COLO829 (cell line): Measurements from ENCODE around the gene SLC6A19.

Experiments used
- DNase-seq: peaks from one replicate; pipeline ENCODE4 v3.0.0; 2012; ENCODE audit warnings: low spot score

The SLC6A19 gene

GRCh38 chr5:1195916-1196315 is 5.5 kb upstream of the SLC6A19 start:
- DNase-seq: no peak

DNA sequence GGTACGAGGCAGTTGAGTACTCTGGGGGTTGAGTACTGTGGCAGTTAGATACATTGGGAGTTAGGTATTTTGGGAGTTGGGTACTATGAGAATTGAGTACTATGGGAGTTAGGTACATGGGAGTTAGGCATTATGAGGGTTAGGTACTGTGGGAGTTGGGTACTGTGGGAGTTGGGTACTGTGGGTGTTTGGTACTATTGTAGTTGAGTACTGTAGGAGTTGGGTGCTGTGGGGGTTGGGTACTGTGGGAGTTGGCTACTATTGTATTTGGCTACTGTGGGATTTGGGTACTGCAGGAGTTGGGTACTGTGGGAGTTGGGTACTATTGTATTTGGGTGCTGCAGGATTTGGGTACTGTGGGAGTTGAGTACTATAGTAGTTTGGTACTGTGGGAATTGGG is 4.8 kb upstream of the SLC6A19 start:
- no peak for DNase-seq

GRCh38 chr5:1197876-1198666 is 3.3 kb upstream of the SLC6A19 start:
- DNase-seq: no peak

GRCh38 chr5:1199340-1199648 is 2.1 kb upstream of the SLC6A19 start:
- DNase-seq: no peak

- no peak for DNase-seq
Measured at GRCh38 chr5:1199649-1200494, 1.5 kb upstream of the SLC6A19 start.

- DNase-seq: no peak
Measured at GRCh38 chr5:1200495-1201326, 684 bp upstream of the SLC6A19 start.

GRCh38 chr5:1202026-1202797 is 817 bp downstream of the SLC6A19 start:
- no peak for DNase-seq

- no peak for DNase-seq
Measured at GRCh38 chr5:1202798-1203185, 1.4 kb downstream of the SLC6A19 start.

DNA sequence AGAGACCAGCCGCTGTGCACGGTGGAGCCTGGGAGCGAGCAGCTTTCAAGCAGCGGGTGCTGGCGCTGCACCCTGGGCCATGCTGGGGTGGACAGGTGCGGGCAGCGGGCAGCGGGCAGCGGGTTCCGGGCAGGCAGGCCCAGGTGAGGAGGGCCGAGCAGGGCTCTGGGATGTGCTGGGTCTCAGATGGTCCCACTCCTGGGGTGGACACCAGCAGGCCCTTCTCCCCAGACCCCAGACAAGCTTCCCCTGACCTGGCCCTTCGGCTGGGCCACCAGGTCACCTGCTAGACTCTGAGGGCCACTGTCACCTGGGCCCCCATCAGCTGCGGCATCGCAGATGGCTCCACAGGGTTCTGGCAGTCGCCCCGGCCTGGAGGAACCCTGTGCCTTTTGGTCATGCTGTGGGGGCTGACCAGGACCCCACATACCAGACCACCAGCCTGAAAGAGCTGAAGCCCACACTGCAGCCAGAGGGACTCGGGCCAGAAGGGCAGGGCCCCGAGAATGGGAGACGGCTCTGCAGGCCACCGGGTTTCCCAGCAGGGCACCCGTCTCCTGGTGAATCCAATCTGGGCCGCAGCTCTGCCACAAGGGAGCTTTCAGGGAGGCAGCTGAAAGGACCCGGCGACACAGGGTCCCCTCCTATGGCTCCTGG is 2.0 kb downstream of the SLC6A19 start:
- no peak for DNase-seq

DNA sequence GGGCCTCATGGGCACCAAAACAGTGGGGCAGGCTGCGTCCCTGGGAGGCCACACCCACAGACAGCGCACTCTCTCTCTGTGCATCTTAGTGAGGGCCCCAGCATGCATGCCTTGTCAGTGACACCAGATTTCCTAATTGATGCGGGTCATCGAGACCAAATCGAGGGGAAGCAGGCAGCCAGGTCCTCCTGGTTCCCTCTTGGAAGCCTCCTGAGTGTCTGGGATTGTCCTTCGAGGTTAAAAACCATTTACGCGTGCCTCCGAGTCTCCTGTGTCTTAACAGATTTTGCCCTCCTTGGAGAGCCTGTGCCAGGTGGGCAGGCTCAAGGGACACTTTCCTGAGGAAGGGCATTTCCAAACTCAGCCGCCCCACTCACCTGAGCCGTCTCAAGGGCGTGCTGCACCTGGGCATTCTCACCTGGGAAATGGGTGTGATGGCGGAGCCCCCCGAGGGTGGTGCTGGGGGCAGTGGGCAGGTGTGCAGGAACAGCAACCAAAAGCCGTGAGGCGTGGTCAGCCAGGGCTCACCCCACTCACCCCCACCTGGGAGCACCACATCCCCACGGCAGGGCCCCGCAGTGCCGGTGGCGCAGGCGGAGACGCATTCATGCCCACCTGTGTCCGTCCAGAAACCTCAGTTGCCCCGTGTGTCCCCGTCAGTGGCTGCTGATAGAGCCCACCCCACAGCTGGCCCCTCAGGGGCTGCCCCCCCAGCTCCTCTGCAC is 2.7 kb downstream of the SLC6A19 start:
- DNase-seq: no peak

DNA sequence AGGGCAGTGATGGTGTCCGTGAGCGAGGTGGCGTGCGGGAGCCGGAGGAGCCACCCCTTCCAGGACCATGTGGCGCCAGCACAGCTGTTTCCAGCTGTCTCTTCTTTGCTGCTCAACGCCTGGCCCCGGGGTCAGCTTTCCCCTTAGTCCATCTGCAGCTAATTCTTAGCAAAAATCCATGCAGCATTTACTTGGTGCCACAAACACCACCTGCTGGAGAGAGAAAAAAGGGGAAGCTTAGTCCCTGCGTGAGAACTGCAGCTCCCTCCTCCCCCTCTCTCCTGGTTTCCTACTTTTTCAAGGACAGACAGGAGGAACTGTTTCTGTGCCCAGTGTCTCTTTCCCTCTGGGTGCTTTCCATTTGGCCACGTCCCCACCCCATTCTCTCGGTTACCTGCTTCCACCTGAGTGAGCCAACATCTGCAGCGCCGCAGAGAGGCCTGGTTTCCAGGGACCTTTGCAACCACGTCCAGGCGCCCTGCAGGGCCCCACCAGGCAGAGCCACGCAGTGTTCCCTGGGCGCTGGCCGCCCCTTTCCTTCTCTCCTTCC is 3.4 kb downstream of the SLC6A19 start:
- no peak for DNase-seq

DNA sequence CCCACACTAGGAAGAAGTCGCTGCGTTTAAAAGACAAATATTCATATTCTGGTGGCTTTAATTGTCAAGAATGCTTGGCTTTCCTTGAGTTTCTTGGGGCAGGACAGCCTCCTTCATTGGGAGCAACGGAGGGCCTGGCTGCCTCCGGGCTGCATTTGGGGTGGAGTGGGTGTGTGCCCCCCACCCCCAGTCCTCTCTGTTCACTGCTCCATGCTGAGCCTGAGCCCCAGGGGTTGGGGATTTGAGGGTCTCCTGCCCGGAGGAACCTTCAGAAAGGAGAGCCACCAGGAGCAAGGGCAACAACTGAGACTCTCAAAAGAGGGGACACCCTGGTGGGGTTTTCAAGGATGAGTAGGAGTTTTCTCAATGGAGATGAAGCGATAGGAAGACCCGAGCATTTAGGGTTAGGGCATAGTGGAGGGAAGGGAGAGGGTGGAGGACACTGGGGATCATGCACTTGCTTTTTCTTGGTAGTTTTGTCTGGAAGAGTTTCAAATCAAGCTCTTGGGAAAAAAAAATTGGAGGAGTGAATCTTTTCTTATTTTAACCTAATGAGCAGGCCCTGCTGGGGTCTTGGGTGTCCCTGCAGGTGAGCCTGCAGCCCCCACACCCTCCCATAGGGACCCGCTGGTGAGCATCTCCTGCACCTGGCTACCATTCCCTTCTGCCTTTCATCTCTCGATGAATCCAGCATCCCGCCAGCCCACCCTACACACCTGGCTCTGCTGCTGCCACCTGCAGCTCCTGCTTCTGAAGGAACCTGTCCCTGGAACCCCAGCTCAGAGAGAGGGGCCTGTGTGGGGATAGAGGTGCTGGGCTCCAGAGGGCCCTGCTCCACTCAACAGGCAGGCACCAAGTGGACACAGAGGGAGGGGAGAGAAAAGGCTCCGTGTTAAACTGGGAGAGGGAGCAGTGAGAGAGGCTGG is 4.1 kb downstream of the SLC6A19 start:
- no peak for DNase-seq

DNA sequence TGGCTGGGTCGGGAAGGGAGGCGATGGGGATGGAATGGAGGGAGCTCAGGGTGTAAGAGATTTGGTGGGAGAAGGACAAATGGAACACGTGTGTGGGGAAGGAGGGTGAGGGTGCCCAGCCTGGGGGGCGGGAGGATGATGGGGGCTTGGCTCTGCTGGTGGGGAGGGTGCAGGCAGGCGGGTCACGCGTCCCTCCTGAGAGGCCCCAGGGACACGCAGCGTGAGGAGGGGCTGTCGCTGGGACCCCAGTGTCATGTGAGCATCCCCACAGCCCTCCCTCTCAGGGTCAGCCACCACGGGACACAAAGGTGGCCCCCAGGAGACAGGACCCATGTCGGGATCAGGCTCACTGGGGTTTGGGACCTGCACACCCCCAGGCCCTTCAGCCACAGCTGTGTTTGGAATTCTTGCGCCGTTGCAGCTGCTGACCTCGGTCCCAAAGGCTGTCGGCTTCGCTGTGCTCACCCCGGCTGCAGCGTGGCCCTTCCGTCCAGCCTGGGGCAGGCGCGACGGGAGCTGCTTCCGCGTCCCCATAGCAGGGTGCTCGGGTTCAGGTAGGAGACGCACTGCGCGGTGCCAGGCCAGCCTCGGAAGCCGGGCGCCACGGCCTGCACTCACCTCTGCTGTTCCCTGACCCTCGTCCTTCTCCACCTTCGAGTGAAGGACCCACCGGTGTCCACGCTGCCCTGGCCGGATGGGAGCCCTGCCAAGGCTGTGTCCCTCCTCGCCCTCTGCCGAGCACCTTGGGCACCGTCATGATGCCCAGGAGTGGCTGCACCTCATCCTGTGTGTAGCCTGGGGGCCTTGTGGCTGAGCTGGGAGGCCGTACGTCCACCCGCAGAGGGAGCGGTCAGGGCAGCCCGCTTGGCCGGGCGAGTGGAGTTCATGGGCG is 5.4 kb downstream of the SLC6A19 start:
- DNase-seq: no peak

DNA sequence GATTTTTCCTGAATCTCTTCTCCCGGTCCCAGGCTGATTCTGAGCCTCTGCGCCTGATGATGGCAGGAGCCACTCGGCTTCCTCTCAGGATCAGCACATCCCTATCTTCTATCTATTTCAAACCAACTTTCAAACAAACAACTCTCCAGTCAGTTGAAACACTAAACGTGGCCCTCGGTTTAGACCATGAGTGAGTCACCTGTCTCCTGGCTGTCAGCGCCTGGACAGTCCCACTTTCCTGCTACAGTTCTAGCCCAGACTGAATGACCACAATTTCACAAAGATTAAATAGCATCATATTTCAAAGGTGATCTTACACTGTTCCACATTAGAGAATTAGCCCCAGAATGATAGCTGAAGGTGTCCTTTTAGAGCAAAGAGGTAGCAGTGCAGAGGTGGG is 6.2 kb downstream of the SLC6A19 start:
- no peak for DNase-seq

DNA sequence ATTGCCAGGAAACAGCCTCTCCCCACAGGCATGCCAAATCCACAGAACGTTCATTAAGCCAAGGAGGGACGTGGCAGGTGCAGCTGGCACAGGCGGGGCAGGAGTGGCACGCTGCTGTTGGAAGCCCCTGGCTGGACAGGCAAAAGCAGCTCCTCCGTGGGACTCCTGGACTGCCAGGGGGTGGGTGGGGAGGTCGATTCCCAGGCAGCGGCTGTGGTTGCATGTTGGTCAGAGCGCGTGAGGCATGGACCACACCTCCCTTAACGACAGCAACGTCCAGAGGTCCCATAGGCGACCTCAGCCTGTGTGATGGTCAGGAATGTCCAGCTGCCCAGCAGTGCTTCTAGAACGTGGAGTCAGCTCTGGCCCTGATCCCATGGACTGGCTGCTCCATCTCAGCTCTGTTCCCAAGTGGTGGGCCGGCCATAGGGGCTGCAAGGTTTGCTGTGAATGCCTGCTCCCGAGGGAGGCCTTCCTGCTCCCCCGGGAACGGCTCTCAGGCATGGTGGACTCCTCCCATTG is 6.9 kb downstream of the SLC6A19 start:
- no peak for DNase-seq

DNA sequence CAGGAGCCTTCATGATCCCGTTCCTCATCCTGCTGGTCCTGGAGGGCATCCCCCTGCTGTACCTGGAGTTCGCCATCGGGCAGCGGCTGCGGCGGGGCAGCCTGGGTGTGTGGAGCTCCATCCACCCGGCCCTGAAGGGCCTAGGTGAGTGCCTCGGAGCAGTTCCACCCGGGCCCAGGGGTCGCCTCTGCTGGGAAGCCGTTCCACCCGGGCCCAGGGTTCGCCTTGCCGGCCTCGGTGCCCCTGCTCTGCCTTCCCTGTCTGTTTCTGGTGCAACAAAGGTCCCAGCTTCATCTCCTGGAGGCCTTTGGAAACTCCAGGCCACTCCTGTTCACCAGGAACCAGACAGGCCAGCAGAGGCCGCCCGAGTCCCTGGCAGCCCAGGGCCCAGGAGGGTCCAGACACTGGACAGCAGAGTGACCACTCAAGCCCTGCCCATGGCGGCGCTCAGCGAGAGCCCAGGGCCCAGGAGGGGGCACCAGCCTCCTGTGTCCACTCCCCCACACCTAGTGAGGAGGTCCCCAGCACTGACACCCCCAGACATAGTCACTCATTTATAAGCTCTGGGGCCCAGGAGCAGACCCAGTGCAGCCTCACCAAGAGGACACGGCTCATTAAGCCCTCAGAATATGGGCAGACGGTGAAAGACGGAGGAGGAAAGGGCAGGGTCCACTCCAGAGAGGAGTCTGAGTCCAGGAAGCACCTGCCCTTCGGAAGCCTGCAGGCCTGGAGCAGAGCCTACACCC is 7.5 kb downstream of the SLC6A19 start:
- DNase-seq: peak; percentile 6

- no peak for DNase-seq
Measured at GRCh38 chr5:1209489-1209852, 8.1 kb downstream of the SLC6A19 start.
